ENCODE results near the gene DOK1.

- TF ChIP-seq CTCF (IDR thresholded peaks at IDR 0.05; ENCODE audit: insufficient read depth, low read depth, low read length) (no peak), EZH2 (IDR thresholded peaks at IDR 0.05; ENCODE audit: insufficient read depth, low read length) (no peak)
These were observed 26.9 kb downstream of the DOK1 start for GRCh38 chr2:74581463-74581862.
